TTC549 (cell line): Measurements from ENCODE around the gene AKR1B15.
"Not testable (repeated sequence)": the region's sequence is repeated elsewhere in the genome, so short reads cannot be mapped to it uniquely, and the experiment has no call there.

Experiments
- FAIRE-seq: peaks from 2 replicates; lab custom pipeline; 2012; peaks lifted over from hg19 to GRCh38; lab: Jason Lieb, UNC

AKR1B15 gene

DNA sequence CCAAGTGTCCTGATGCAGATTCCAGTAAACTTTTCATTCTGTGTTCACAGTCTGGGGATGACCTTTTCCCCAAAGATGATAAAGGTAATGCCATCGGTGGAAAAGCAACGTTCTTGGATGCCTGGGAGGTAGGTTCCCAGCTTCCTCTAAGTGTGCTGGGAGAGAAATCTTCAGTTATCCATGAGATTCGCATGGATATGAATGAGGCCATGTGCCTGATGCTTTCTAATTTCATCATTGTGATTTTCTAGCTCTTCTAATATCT is 16.0 kb upstream of the AKR1B15 start:
- no peak for FAIRE-seq

DNA sequence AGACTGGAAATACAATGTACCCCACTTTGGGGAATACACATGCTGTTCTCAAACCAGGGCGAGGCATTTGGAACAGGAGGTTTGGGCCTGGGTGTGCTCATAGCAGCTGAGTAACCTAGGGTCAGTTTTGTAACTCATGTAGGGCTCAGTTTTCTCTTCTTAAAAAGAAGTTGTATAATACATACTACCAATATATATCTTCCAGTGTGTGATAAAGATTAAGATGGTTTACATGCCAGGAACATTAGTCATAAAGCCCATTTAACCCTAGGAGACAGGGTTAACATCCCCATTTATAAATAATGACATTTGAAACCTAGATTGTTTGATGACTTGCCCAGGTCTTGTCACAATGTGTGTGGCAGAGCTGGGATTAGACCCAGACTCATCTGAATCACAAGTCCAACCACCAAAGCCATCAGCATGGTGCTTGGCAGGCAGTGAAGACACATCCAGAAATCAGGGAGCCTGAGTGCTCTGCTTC is 15.6 kb upstream of the AKR1B15 start:
- no peak for FAIRE-seq

DNA sequence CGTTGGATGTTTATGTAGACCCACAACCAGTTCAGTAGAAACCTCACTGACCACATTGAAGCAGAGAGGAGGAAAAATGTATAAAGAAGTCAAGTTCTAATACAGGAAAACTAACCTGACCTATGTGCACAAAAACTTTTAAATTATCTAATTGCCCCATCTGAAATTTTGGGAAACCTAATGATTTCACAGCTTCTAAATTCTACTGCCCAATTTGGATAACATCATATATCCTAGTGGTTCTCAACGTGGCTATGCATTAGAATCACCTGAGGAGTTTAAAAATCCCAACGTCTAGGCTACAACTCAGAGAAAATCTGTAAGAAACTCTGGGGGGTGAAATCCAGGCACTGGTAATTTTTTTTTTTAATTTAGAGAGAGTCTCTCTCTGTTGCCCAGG is 14.3 kb upstream of the AKR1B15 start:
- FAIRE-seq: no peak

DNA sequence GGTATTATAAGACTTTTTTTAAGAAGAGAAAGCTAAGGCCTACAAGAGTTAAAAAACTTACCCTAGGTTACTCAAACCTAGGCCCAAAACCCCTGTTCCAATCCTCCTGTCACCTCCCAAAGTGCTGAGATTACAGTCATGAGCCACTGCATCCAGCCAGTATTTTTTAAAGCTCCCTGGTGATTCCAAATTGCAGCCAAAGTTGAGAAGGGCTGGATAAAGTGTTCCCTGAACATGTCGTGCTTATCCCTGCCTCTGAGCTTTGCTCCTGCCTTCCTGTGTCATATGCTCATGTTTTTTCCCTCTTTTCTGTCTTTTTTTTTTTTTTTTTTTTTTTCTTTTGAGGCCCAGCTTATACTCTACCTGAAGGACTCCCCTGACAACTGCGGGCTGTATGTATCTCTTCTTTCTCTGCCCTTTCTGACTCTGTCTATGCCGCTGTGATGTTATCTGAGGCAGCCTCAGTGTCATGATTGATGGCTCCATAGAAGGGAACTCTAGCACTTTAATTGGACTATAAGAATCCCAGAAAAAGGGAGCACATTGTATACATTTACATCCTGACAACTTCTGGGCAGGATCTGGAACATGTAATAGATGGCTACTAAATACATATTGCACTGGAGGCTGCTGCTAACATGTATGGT is 13.5 kb upstream of the AKR1B15 start:
- FAIRE-seq: no peak

DNA sequence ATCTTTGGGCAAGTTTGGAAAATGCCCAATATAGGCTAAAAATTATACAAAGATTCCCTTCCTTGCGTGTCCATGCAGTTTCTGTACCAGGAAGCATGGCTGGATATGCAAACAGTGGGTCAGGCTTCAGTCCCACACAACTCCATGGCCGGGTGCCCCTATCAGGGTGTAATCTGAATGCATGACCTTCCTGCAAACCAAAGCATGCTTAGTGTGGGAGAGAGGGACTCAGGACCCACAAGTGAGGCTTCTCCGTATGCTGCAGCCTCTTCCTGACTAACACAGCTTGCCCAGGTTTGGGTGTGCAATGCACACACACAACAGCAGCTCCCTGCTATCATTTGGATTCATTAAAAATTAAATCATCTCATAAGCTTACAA is 13.0 kb upstream of the AKR1B15 start:
- no peak for FAIRE-seq

DNA sequence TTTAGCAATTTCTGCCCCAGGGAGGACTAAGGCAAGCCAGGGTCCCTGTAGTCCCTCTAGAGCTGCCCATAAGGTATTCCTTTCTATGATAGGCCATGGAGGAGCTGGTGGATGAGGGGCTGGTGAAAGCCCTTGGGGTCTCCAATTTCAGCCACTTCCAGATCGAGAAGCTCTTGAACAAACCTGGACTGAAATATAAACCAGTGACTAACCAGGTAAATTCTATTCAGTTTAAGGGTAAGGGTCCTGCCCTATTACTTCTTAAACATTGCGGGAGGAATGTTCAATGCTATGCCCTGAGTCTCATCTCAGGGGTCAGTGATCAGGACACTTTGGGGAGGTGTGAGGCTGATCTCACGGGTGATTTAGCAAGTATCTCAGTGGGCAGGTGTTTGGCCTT is 12.4 kb upstream of the AKR1B15 start:
- not testable (repeated sequence) for FAIRE-seq

DNA sequence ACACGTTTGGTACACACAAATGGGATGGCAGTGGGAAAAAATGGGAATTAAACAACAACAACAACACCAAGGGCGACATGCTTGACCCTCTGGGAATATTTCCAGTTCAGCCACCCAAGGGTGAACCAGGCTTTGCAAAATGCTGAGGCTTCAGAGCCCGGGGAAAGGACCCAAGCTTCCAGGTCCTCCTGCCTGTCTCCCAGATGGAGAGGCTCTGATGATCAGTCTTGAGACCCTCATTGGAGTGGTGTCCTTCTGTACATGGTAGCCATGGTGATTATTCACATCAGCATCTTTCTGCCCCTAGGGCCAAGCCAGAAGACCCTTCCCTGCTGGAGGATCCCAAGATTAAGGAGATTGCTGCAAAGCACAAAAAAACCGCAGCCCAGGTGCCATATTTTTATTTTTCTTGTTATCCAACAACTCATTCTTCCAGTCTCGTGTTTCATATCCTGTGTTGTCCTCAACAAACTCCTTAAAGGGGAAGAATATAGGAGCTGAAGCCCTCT is 11.6 kb upstream of the AKR1B15 start:
- not testable (repeated sequence) for FAIRE-seq

DNA sequence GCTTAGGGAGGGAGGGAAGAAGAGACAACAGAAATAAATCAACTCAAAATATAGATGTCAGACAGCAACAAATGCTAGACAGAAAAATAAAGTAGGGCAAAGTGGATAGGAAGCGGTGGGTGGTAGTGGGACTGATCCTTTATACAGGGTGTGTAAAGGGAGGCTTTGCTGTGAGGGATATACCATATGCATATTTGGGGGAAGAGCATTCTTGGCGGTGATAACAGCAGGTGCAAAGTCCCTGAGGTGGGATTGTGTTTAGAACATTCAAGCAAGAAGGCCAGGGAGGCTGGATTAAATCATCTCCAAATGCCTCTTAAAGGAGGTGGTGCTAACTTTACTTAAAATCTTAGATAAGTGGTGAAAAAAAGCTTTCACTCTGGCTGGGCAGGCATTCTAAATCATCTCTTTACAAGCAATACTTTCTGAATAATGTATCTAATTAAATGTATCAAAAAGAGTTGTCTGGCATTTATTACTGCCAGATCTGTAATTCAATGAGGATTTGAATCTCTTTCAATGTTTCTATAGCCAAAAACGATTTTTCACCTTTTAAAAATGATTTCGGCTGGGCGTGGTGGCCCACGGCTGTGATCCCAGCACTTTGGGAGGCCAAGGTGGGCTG is 9.4 kb upstream of the AKR1B15 start:
- no peak for FAIRE-seq

DNA sequence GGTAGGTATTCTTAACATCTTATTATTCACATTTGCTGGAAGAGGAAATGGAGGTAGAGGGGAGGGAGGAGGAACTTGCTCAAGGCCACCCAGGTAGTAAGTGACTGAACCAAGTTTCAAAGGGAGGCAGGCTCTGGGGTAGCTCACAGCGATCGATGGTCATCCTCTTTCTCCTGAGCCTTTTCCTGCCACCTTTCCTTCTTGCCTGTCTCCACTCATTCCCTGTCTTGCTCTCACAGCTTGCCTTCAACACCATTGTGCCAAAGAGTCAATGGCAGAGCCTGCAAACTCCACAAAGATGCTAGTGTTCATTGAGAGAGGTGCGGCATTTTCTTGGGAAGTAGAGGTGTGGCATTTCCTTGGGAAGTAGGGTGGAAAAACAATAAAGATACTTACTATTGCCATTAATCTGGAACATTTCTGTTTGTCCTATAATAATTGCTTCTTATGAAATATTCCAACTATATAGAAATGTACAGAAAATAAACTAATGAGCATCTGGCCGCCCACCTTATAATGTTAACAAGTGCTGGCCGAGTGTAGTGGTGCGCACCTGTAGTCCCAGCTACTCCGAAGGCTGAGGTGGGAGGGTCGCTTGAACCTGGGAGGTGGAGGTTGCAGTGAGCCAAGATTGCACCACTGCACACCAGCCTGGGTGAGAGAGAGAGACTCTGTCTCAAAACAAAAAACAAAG is 7.3 kb upstream of the AKR1B15 start:
- FAIRE-seq: not testable (repeated sequence)

DNA sequence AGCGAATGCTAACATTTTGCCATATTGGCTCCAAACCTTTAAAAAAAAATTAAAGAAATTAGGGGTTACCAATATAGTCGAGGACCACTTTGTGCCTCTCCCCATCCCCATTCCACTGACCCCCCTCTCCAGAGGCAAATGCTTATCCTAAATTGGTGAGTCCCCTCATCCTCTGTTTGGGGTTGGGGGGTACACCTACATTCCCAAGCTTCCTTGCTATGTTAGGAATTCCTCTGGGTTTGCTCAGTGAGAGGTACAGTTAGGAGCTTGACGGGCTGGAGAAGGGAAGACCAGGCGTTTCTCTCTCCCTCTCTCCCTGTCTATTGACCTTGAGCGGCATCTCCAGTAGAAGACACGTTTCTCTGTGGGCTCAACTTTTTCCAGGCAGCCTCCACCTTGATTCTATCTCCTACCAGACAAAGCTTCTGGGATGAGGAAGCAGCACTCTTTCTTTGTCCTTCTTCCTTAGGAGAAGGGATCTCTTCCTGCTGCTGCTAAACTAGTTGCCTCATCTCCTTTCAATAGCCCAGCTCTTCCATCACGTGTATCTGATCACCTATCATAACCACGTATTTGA is 6.6 kb upstream of the AKR1B15 start:
- FAIRE-seq: no peak

DNA sequence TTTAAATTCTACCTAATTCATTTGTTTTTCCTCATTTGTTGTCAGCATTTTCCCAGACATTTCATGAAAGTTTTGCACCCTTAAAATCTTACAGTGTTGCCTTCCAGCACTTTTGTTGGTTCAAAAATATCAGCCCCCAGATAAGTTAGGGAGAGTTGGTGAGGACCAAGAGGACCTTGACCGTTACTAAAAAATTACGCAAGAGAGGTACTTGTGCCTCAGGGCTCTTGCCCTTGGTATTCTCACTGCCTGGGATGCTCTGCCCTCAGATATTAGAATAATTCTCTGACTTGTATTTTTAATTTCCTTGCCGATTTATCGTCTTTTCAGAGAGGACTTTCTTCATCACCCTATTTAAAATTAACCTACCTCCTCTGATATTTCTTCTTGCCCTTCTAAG is 3.5 kb upstream of the AKR1B15 start:
- FAIRE-seq: no peak

DNA sequence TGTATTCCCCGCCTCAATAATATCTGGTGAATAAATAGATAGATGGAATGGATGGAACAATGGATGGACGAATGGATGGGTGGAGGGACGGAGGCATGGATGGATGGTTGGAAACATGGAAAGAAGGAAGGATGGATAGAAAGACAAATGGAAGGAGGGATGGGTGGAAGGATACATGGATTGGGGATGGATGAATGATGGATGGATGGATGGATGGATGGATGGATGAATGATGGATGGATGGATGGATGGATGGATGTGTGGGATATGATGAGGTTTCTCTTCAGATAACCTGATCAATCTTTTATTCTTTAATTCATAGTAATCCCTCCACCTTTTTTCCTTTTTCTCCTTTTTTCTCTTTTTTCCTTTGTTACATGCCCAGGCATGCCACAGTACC is 3.0 kb upstream of the AKR1B15 start:
- FAIRE-seq: no peak

DNA sequence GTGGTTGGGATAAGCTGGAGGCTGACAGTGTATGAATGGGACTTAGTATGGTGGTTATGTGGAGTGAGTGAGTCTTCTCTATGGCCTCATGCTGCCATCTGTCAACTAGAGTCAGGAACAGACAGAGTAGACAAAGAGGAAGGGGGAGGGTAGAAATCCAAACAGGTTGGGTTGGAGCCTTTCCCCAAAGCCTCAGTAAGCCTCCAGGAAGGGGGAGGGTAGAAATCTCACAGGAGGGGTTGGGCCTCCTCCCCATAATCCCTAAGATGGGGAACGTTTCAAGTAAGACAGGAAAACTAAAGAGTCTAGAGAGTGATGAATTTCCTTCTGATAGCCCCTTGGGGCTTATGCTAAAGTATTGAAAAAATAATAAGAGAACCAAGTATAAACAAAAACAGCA is 2.0 kb upstream of the AKR1B15 start:
- no peak for FAIRE-seq

DNA sequence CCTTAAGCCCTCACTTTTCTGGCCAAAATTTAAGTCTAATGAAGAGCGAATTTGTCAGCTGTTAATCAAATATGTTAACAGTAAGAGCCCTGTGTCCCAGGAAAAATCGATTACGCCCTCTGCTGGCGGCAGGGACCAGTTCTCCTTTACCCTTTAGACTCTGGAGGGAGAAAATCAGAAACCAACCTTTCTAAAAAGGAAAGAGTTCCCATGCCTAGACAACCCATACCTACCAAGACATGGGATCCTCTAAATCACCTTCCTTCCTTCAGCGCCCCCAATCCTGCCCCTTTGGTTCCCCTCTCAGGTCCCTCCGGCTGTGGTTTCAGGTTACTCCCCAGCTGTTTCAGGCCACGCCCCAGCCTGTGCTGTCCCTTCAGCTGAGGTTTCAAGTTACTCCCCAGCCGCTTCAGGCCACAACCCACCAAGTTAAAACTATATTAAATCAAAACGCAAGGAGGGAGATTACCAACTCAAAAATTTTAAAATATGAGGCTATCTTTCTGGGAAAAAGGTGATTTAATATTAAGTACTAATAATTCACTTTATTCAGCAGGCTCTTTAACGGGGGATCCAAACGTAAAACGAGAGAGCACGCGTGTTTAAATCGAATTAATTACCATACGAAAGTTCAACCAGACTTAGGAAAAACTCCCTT is 1.4 kb upstream of the AKR1B15 start:
- no peak for FAIRE-seq

DNA sequence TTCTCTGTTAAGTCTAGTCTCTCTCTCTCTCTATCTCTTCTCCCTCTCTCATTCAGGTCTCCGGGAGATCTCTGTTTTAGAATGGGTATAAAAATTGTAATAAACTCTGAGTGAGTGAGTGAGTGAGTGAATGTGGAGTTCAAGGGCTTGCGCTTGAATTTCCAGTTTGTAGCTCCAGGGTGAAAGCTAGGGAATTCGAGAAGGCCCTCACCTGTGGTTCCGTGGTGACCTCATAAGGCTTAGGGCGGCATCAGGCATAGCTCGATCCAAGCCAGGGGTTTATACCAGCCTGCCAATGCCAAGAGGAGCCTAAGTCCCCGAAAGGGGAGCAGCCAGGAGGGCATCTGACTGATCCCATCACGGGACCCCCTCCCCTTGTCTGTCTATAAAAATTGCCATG is 456 bp downstream of the AKR1B15 start:
- no peak for FAIRE-seq

DNA sequence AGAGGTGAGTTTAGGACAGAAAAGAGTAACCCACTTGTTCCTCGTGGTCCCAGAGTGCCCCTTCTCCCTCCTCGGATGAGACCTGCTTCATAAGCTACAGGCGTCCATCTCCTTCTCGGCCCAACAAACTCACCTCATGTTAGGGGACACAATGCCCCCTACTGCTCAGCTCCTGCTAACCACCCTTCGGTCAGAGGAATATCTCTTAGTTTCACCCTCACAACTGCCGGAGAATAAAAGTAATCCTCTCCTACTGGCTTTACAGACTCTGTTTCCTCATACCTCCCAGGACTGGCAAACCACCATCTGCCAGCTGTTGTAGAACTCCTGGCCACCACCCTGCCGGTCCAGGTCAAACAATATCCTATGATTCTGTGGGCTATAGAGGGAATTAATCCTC is 3.2 kb downstream of the AKR1B15 start:
- FAIRE-seq: no peak

DNA sequence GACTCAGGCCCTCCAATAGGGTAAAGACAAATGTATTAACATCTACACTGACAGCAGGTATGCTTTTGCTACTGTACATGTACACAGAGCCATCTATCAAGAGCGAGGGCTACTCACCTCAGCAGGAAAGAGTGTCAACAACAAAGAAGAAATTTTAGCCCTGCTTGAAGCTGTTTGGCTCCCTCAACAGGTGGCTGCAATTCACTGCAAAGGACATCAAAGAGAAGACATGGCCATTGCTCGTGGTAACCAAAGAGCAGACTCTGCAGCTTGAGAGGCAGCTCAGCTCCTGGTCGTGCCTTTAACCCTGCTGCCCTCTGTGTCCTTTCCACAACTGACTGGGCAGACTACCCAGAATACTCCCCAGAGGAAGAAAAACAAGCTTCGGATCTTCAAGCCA is 5.1 kb downstream of the AKR1B15 start:
- no peak for FAIRE-seq

DNA sequence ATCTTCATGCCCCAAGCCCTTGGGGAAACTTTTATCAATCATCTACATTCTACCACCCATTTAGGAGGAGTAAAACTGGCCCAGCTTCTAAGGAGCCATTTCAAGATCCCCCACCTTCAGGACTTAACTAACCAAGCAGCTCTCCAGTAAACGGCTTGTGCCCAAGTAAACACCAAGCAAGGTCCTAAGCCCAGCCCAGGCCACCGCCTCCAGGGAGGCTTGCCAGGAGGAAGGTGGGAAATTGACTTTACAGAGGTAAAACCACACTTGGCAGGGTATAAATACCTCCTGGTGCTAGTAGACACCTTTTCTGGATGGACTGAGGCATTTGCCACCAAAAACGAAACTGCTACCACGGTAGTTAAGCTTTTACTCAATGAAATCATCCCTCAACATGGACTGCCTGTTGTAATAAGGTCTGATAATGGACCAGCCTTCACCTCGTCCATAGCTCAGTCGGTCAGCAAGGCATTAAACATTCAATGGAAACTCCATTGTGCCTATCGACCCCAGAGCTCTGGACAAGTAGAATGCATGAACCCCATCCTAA is 5.6 kb downstream of the AKR1B15 start:
- no peak for FAIRE-seq

DNA sequence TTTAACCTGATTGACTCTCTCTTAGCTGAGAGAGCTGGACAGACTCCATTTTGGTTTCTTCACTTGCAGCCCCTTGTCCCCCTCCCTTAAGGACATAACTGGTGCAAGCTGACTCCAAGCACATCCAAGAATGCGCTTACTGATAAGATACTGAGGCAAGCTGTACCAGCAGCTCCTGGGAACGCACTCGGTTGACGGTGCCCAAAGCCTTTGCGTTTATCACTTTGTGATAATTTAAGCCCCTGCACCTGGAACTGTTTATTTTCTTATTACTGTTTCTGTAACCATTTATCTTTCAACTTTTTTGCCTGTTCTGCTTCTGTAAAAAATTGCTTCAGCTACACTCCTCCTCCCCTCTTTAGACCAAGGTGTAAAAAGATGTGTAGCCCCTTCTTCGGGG is 8.5 kb downstream of the AKR1B15 start:
- FAIRE-seq: no peak

DNA sequence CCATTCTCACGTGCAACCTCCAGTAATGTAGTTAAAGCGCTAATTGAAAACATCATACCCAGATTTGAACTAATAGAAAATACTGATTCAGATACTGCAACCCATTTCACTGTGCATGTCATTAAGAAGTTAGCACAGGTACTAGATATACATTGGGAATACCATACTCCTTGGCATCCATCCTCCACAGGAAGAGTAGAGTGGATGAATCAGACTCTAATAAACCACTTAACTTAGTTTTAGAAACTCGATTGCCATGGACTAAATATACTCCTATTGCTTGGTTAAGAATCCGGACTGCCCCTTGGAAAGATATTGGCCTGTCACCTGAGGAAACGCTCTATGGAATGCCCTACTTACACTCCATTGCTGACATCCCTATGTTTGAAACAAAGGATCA is 9.5 kb downstream of the AKR1B15 start:
- no peak for FAIRE-seq

DNA sequence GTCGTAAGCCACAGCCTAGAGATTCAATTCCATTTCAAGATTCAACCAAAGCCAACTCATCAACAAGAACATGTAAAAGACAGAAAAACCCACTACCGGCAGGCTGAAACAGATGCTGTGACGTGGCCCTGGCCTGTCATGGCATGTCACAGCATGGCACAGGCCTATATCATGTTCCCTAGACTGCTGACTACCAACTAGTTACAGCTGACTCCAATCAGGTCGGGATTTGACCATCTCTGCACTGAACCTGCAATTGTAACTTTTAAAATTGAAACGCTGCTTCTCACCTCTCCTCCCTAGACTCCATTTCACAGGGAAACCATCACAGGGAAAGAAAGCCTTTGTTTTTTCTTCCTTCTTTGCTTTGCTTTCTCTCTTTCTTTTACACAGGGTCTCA is 12.7 kb downstream of the AKR1B15 start:
- FAIRE-seq: not testable (repeated sequence)

DNA sequence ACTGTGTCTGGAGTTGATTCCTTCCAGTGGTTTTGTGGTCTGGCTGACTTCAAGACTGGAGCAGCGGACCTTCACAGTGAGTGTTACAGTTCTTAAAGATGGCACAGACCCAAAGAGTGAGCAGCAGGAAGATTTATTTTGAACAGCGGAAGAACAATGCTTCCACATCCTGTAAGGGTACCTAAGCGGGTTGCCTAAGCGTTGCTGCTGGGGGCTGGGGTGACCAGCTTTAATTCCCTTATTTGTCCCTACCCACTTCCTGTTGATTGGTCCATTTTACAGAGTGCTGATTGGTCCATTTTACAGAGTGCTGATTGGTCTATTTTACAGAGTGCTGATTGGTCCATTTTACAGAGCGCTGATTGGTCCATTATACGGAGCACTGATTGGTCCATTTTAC is 13.2 kb downstream of the AKR1B15 start:
- no peak for FAIRE-seq

DNA sequence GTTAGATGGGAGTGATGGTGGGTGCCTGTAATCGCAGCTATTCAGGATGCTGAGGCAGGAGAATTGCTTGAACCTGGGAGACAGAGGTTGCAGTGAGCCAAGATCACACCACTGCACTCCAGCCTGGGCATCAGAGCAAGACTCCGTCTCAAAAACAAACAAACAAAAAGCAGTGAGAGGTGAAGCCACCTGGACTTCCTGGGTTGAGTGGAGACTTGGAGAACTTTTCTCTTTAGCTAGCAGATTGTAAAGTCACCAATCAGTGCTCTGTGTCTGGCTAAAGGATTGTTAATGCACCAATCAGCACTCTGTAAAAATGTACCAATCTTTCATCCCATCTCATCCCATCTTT is 14.5 kb downstream of the AKR1B15 start:
- FAIRE-seq: not testable (repeated sequence)
